Stimulated activated naive CD8-positive, alpha-beta T cell treated with anti-CD3 and anti-CD28 coated beads, Interleukin-15, Interleukin-2, amounts not matched to agents 100 ng/mL and 50 ng/mL, for 24 hours (primary cell): ENCODE results near the gene NABP2.
A peak's percentile ranks its signal among the peaks of the same experiment; 100 is the strongest.
"Not testable (repeated sequence)": the region's sequence is repeated elsewhere in the genome, so short reads cannot be mapped to it uniquely, and the experiment has no call there.

Source experiments
- H3K27ac Mint-ChIP-seq: one replicate; pipeline ENCODE4 v1.8.0; 2021; ENCODE audit warnings: mild to moderate bottlenecking, mixed read lengths
- H3K27me3 Mint-ChIP-seq: one replicate; pipeline ENCODE4 v1.8.0; 2021; ENCODE audit warnings: mixed read lengths
- H3K36me3 Mint-ChIP-seq: one replicate; pipeline ENCODE4 v1.8.0; 2021; ENCODE audit warnings: low read depth, mixed read lengths
- H3K4me1 Mint-ChIP-seq: one replicate; pipeline ENCODE4 v1.8.0; 2021; ENCODE audit warnings: low read depth, mixed read lengths
- H3K4me3 Mint-ChIP-seq: one replicate; pipeline ENCODE4 v1.8.0; 2021; ENCODE audit warnings: mild to moderate bottlenecking, mixed read lengths
- H3K9me3 Mint-ChIP-seq: one replicate; pipeline ENCODE4 v1.8.0; 2021; ENCODE audit warnings: mixed read lengths

Gene NABP2

GRCh38 chr12:56224102-56224701 is at the start of gene NABP2:
Gene NABP2, plus strand, starts transcription at chr12:56224342. Its CDS starts 515 bp downstream, at chr12:56224857.
- H3K4me3 Mint-ChIP-seq = peak within 1 kb of the TSS; percentile 90
- peaks cover 43% of the 10 kb centered on the region for H3K4me1 Mint-ChIP-seq
- H3K36me3 Mint-ChIP-seq = peaks cover 15% of the 10 kb centered on the region
- no peaks in the 10 kb centered on the region for H3K9me3 Mint-ChIP-seq
- peak within 1 kb of the TSS; percentile 82 for H3K27ac Mint-ChIP-seq
- no peaks in the 10 kb centered on the region for H3K27me3 Mint-ChIP-seq

- no peaks in the 10 kb centered on the region for H3K4me1 Mint-ChIP-seq
Observed at GRCh38 chr12:56178347-56178746, 45.8 kb upstream of the NABP2 start.

GRCh38 chr12:56186957-56187356 is 37.2 kb upstream of the NABP2 start:
- Mint-ChIP-seq H3K27me3 (no peaks in the 10 kb centered on the region), H3K4me1 (peaks cover 43% of the 10 kb centered on the region), H3K27ac (peak overlapping the region; percentile 48), H3K36me3 (peaks cover 44% of the 10 kb centered on the region), H3K9me3 (no peaks in the 10 kb centered on the region), H3K4me3 (peak overlapping the region; percentile 92)

More at GRCh38 chr12:56178347-56178746, 45.8 kb upstream of the NABP2 start:
- Mint-ChIP-seq H3K27ac (no peak overlapping the region), H3K4me3 (no peak overlapping the region), H3K9me3 (no peaks in the 10 kb centered on the region), H3K27me3 (no peaks in the 10 kb centered on the region), H3K36me3 (peaks cover 68% of the 10 kb centered on the region)

GRCh38 chr12:56188131-56188777 is 35.9 kb upstream of the NABP2 start:
- H3K36me3 Mint-ChIP-seq = peaks cover 42% of the 10 kb centered on the region
- no peaks in the 10 kb centered on the region for H3K9me3 Mint-ChIP-seq
- H3K27me3 Mint-ChIP-seq = no peaks in the 10 kb centered on the region
- H3K27ac Mint-ChIP-seq = peak overlapping the region; percentile 87
- H3K4me3 Mint-ChIP-seq = peak overlapping the region; percentile 92
- peaks cover 52% of the 10 kb centered on the region for H3K4me1 Mint-ChIP-seq

- Mint-ChIP-seq H3K27me3 (no peaks in the 10 kb centered on the region), H3K27ac (peak overlapping the region; percentile 87), H3K9me3 (no peaks in the 10 kb centered on the region), H3K4me1 (peaks cover 55% of the 10 kb centered on the region), H3K4me3 (peak overlapping the region; percentile 92), H3K36me3 (peaks cover 39% of the 10 kb centered on the region)
Observed at GRCh38 chr12:56188778-56189098, 35.4 kb upstream of the NABP2 start.

GRCh38 chr12:56189099-56189917 is 34.8 kb upstream of the NABP2 start, which contains the start of gene SMARCC2:
Gene SMARCC2, minus strand, starts transcription at chr12:56189483. Its CDS starts 22 bp downstream, at chr12:56189461.
- peaks cover 55% of the 10 kb centered on the region for H3K4me1 Mint-ChIP-seq
- no peaks in the 10 kb centered on the region for H3K27me3 Mint-ChIP-seq
- peaks cover 34% of the 10 kb centered on the region for H3K36me3 Mint-ChIP-seq
- peak within 1 kb of the TSS; percentile 92 for H3K4me3 Mint-ChIP-seq
- H3K9me3 Mint-ChIP-seq = no peaks in the 10 kb centered on the region
- H3K27ac Mint-ChIP-seq = peak within 1 kb of the TSS; percentile 97

GRCh38 chr12:56189918-56190694 is 34.0 kb upstream of the NABP2 start:
- Mint-ChIP-seq H3K27me3 (no peaks in the 10 kb centered on the region), H3K36me3 (peaks cover 27% of the 10 kb centered on the region), H3K9me3 (no peaks in the 10 kb centered on the region), H3K4me3 (peak overlapping the region; percentile 90), H3K27ac (peak overlapping the region; percentile 97), H3K4me1 (peaks cover 55% of the 10 kb centered on the region)

GRCh38 chr12:56190695-56191155 is 33.4 kb upstream of the NABP2 start:
- Mint-ChIP-seq H3K27me3 (no peaks in the 10 kb centered on the region), H3K4me3 (peak overlapping the region; percentile 90), H3K27ac (peak overlapping the region; percentile 97), H3K36me3 (peaks cover 26% of the 10 kb centered on the region), H3K9me3 (no peaks in the 10 kb centered on the region), H3K4me1 (peaks cover 55% of the 10 kb centered on the region)

- Mint-ChIP-seq H3K4me3 (no peak overlapping the region), H3K27ac (peak overlapping the region; percentile 72), H3K4me1 (peaks cover 39% of the 10 kb centered on the region), H3K9me3 (no peaks in the 10 kb centered on the region), H3K36me3 (peaks cover 12% of the 10 kb centered on the region), H3K27me3 (no peaks in the 10 kb centered on the region)
Observed at GRCh38 chr12:56192582-56192981, 31.6 kb upstream of the NABP2 start.

GRCh38 chr12:56193025-56193578 is 31.0 kb upstream of the NABP2 start:
- H3K36me3 Mint-ChIP-seq = peaks cover 6% of the 10 kb centered on the region
- no peaks in the 10 kb centered on the region for H3K9me3 Mint-ChIP-seq
- H3K27me3 Mint-ChIP-seq = no peaks in the 10 kb centered on the region
- peaks cover 34% of the 10 kb centered on the region for H3K4me1 Mint-ChIP-seq
- H3K27ac Mint-ChIP-seq = peak overlapping the region; percentile 24
- no peak overlapping the region for H3K4me3 Mint-ChIP-seq

GRCh38 chr12:56196818-56197550 is 27.2 kb upstream of the NABP2 start:
- H3K4me1 Mint-ChIP-seq = peaks cover 13% of the 10 kb centered on the region
- not testable (repeated sequence) for H3K27me3 Mint-ChIP-seq, H3K27ac Mint-ChIP-seq, H3K36me3 Mint-ChIP-seq, H3K4me3 Mint-ChIP-seq, H3K9me3 Mint-ChIP-seq

GRCh38 chr12:56197921-56198635 is 26.1 kb upstream of the NABP2 start:
- H3K4me1 Mint-ChIP-seq = peaks cover 5% of the 10 kb centered on the region
- no peaks in the 10 kb centered on the region for H3K9me3 Mint-ChIP-seq
- no peaks in the 10 kb centered on the region for H3K27me3 Mint-ChIP-seq
- H3K4me3 Mint-ChIP-seq = no peak overlapping the region
- no peaks in the 10 kb centered on the region for H3K36me3 Mint-ChIP-seq
- no peak overlapping the region for H3K27ac Mint-ChIP-seq

- H3K9me3 Mint-ChIP-seq = no peaks in the 10 kb centered on the region
- H3K36me3 Mint-ChIP-seq = no peaks in the 10 kb centered on the region
- H3K27ac Mint-ChIP-seq = no peak overlapping the region
- no peak overlapping the region for H3K4me3 Mint-ChIP-seq
- H3K4me1 Mint-ChIP-seq = no peaks in the 10 kb centered on the region
- H3K27me3 Mint-ChIP-seq = no peaks in the 10 kb centered on the region
Observed at GRCh38 chr12:56198836-56199235, 25.3 kb upstream of the NABP2 start.
